Lung (tissue), 12 donors: Measurements from ENCODE around the gene LYZL2. TPM values are rescaled to one million over a fixed set of nuclear protein-coding genes. Genes with fewer than 3 reads are reported as not detected.
"Not testable (repeated sequence)": the region's sequence is repeated elsewhere in the genome, so short reads cannot be mapped to it uniquely, and the experiment has no call there.

Experiments
- ATAC-seq: fragments of 200-7000 bp; cut with Tn5 transposase; one replicate; pipeline ENCODE4 v1.9.1; 2020; ENCODE audit warnings: moderate number of reproducible peaks; ENCODE audit not compliant: insufficient read depth, low FRiP score
- DNase-seq, 3 donors: peaks; one replicate each; pipeline ENCODE4 v3.0.0-alpha.2; 2013 to 2017
- H3K27ac ChIP-seq, 2 donors: one replicate each; pipeline ENCODE4 v1.5.1; 2013; ENCODE audit warnings: mild to moderate bottlenecking in 2 of 2, moderate library complexity in 2 of 2, control low read depth in 1 of 2, inconsistent platforms in 1 of 2, low read depth in 1 of 2, low read length in 1 of 2
- H3K27me3 ChIP-seq, 3 donors: one replicate each; pipeline ENCODE4 v1.5.1; 2013; ENCODE audit warnings: low read length in 2 of 3; ENCODE audit not compliant: control insufficient read depth in 3 of 3, insufficient read depth in 3 of 3
- H3K36me3 ChIP-seq, 4 donors: one replicate each; pipeline ENCODE4 v1.5.1; 2013; ENCODE audit warnings: low read length in 4 of 4, mild to moderate bottlenecking in 1 of 4, moderate library complexity in 1 of 4; ENCODE audit not compliant: control insufficient read depth in 4 of 4, insufficient read depth in 4 of 4
- H3K4me1 ChIP-seq, 5 donors: one replicate each; pipeline ENCODE4 v1.5.1; 2013; ENCODE audit warnings: low read length in 5 of 5, mild to moderate bottlenecking in 2 of 5, moderate library complexity in 1 of 5; ENCODE audit not compliant: control insufficient read depth in 5 of 5, insufficient read depth in 5 of 5
- H3K4me3 ChIP-seq: one replicate; pipeline ENCODE4 v1.5.1; 2013; ENCODE audit warnings: mild to moderate bottlenecking, control low read depth, moderate library complexity
- H3K9ac ChIP-seq, 2 donors: one replicate each; pipeline ENCODE4 v1.5.1; 2013; ENCODE audit warnings: low read length in 2 of 2, control low read depth in 1 of 2; ENCODE audit not compliant: insufficient read depth in 1 of 2
- H3K9me3 ChIP-seq, 4 donors: one replicate each; pipeline ENCODE4 v1.5.1; 2013; ENCODE audit warnings: low read length in 3 of 4, mild to moderate bottlenecking in 1 of 4, moderate library complexity in 1 of 4; ENCODE audit not compliant: control insufficient read depth in 4 of 4, insufficient read depth in 3 of 4
- CTCF ChIP-seq: IDR thresholded peaks from 2 replicates; pipeline ENCODE4 v1.5.1; 2012; ENCODE audit warnings: mild to moderate bottlenecking; ENCODE audit errors: control extremely low read depth, extremely low read depth
- WGBS, 2 donors: extraction: QIAGEN DNeasy Blood & Tissue Kit; methylation state at CpG; one replicate each; pipeline ENCODE4 v1.1.7; 2013; 5-methylcytosine and 5-hydroxymethylcytosine counted together
- polyA plus RNA-seq, 2 donors: library from polyadenylated mRNA; stranded (reverse); fragments of 200-250 nt; gene quantifications; one replicate each; pipeline ENCODE4 v1.2.1, GENCODE V29; 2013
- total RNA-seq, 2 donors: library from RNA; depleted of rRNA in 1 of 2; stranded (reverse); fragments of >200 nt in 1 of 2; gene quantifications; one replicate each; pipeline ENCODE4 v1.2.1, GENCODE V29; 2014 to 2021
- donor health status: control.
- donor health status: control.
- donor health status: Bipolar disorder and iron deficiency.
- donor health status: healthy.
- donor health status: DM: yes; HTN: yes; CAD: no.

Gene LYZL2
- total and polyA plus RNA-seq, 4 donors: not detected

GRCh38 chr10:30619966-30620365 lies 9.6 kb downstream of the LYZL2 start:
- ATAC-seq (no peak), DNase-seq (no peak)
- Histone ChIP-seq H3K4me3 (no peak overlapping the region), H3K27me3 (no peaks in the 10 kb centered on the region), H3K36me3 (no peaks in the 10 kb centered on the region), H3K9ac (no peak overlapping the region), H3K4me1 (peaks cover 0 to 5% (median 0%) of the 10 kb centered on the region in 5 donors), H3K27ac (no peak overlapping the region), H3K9me3 (no peaks in the 10 kb centered on the region)
- TF ChIP-seq CTCF: no peak
- WGBS, 2 donors: 93 to 95% methylated on average over 5 of the region's 5 CpGs

GRCh38 chr10:30617070-30617469 lies 12.5 kb downstream of the LYZL2 start:
- no peak overlapping the region for H3K9ac ChIP-seq
- no peaks in the 10 kb centered on the region for H3K4me1 ChIP-seq
- H3K27me3 ChIP-seq: no peaks in the 10 kb centered on the region
- H3K9me3 ChIP-seq: no peaks in the 10 kb centered on the region
- ATAC-seq (no peak), DNase-seq (no peak)
- TF ChIP-seq CTCF: no peak
- no peaks in the 10 kb centered on the region for H3K36me3 ChIP-seq
- H3K27ac ChIP-seq: no peak overlapping the region
- WGBS, 2 donors: 84 to 94% methylated on average over 7 of the region's 7 CpGs
- no peak overlapping the region for H3K4me3 ChIP-seq

- ATAC-seq, H3K36me3 ChIP-seq, DNase-seq, H3K27me3 ChIP-seq, H3K9me3 ChIP-seq, H3K27ac ChIP-seq, H3K4me1 ChIP-seq, H3K4me3 ChIP-seq, H3K9ac ChIP-seq: not testable (repeated sequence)
- 85 to 93% methylated on average over 8 of the region's 8 CpGs for WGBS, 2 donors
Observed at GRCh38 chr10:30611041-30611440, 18.5 kb downstream of the LYZL2 start.

GRCh38 chr10:30607814-30608213 lies 21.7 kb downstream of the LYZL2 start:
- no peak for DNase-seq
- no peak for TF ChIP-seq CTCF
- Histone ChIP-seq H3K27ac (no peak overlapping the region), H3K9ac (no peak overlapping the region), H3K4me1 (peaks cover 0 to 13% (median 4%) of the 10 kb centered on the region in 5 donors), H3K36me3 (no peaks in the 10 kb centered on the region), H3K4me3 (no peak overlapping the region), H3K27me3 (no peaks in the 10 kb centered on the region), H3K9me3 (no peaks in the 10 kb centered on the region)
- 89 to 90% methylated on average over 6 of the region's 6 CpGs for WGBS, 2 donors
- ATAC-seq: no peak
